CD4-positive, CD25-positive, alpha-beta regulatory T cell (primary cell): ENCODE measurements around the gene SEMA5B. TPM values are rescaled to one million over a fixed set of nuclear protein-coding genes. Genes with fewer than 3 reads are reported as not detected.

Experiments used
- ATAC-seq, 2 donors: fragments of 150-1000 bp; cut with Tn5 transposase; one replicate each; pipeline ENCODE4 v1.10.0; 2021; ENCODE audit warnings: low read depth in 2 of 2, moderate number of reproducible peaks in 2 of 2, moderate library complexity in 1 of 2
- DNase-seq, 3 donors: peaks; one replicate each; pipeline versions ENCODE4 v3.0.0 to v3.0.0-alpha.2; 2012 to 2022; ENCODE audit warnings: mixed read lengths in 1 of 3
- H3K27ac ChIP-seq: one replicate; pipeline ENCODE4 v1.7.0; 2013; ENCODE audit warnings: mild to moderate bottlenecking, low read length; ENCODE audit not compliant: insufficient read depth, poor library complexity, severe bottlenecking
- H3K27me3 ChIP-seq: one replicate; pipeline ENCODE4 v1.7.0; 2013; ENCODE audit warnings: low read length; ENCODE audit not compliant: control insufficient read depth, insufficient read depth
- H3K36me3 ChIP-seq: one replicate; pipeline ENCODE4 v1.7.0; 2013; ENCODE audit warnings: mild to moderate bottlenecking, low read length, moderate library complexity; ENCODE audit not compliant: control insufficient read depth, insufficient read depth
- H3K4me1 ChIP-seq: 2 replicates; pipeline ENCODE4 v1.7.0; 2013; ENCODE audit warnings: mild to moderate bottlenecking, low read length; ENCODE audit not compliant: insufficient read depth, control insufficient read depth, poor library complexity, severe bottlenecking
- H3K4me3 ChIP-seq: one replicate; pipeline ENCODE4 v1.7.0; 2013; ENCODE audit warnings: low read depth, mild to moderate bottlenecking, low read length, moderate library complexity
- H3K9me3 ChIP-seq, 2 experiments: 1 replicate in 1 of 2; 2 replicates in 1 of 2; pipeline ENCODE4 v1.7.0; 2013; ENCODE audit warnings: low read length in 2 of 2, mild to moderate bottlenecking in 1 of 2, moderate library complexity in 1 of 2; ENCODE audit not compliant: control insufficient read depth in 2 of 2
- H3K27ac Mint-ChIP-seq, 3 donors: one replicate each; pipeline ENCODE4 v1.8.0; 2020 to 2022; ENCODE audit warnings: mild to moderate bottlenecking in 3 of 3, mixed read lengths in 3 of 3, moderate library complexity in 2 of 3
- H3K27me3 Mint-ChIP-seq: one replicate; pipeline ENCODE4 v1.8.0; 2022; ENCODE audit warnings: mild to moderate bottlenecking, mixed read lengths
- H3K36me3 Mint-ChIP-seq: one replicate; pipeline ENCODE4 v1.8.0; 2020; ENCODE audit warnings: mixed read lengths
- H3K4me1 Mint-ChIP-seq, 4 donors: one replicate each; pipeline ENCODE4 v1.8.0; 2020 to 2022; ENCODE audit warnings: mixed read lengths in 4 of 4, mild to moderate bottlenecking in 1 of 4
- H3K4me3 Mint-ChIP-seq, 4 donors: one replicate each; pipeline ENCODE4 v1.8.0; 2020 to 2022; ENCODE audit warnings: mild to moderate bottlenecking in 4 of 4, mixed read lengths in 4 of 4, moderate library complexity in 3 of 4
- H3K9me3 Mint-ChIP-seq, 7 donors: one replicate each; pipeline ENCODE4 v1.8.0; 2020 to 2022; ENCODE audit warnings: mixed read lengths in 7 of 7, mild to moderate bottlenecking in 3 of 7, moderate library complexity in 2 of 7
- polyA plus RNA-seq, 4 donors: library from polyadenylated mRNA; unstranded; fragments of 300-500 nt; fragmentation: Illumina TruSeq; gene quantifications; one replicate each; pipeline ENCODE4 v1.2.3, GENCODE V29; 2021
- total RNA-seq: library from RNA; stranded (reverse); gene quantifications from one replicate; pipeline ENCODE4 v1.2.3, GENCODE V29; 2022

The SEMA5B gene
- total and polyA plus RNA-seq, 5 donors from 2014 or later: 0.50 TPM; not detected in 4

DNA sequence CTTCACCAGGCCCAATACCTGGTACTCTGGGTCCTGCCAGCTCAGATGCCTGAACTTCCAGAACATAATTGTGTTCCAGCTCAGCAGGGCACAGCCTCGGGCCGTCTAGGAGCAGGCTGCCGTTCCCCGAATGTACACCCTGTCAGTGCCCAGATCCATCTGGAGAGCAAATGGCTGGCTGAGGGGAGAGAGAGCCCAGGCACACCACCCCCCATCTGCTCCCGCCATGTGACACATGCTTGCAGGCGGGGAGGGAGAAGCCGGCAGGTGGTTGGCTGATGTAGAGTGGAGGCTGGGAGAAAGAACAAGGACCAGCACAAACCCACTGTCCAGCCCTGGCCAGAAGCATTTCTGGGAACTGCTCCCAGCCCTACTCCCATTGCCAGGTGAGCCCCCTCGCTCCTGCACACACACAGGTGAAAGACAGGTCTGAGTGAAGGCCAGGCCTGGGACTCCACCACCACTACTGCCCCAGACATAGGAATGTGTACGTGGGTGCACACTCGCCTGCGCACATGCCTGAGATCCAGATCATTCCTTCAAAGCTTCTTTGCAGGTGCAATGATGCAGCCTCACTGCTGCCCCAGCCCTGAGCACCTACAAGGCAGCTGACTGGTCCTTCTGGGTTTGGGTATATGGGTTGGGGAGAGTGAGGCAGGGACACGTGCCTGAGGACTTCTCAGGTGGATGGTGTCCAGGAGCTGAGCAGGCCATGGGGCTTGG lies 53.5 kb downstream of the SEMA5B start:
- ATAC-seq (no peak), DNase-seq (no peak)
- no peaks in the 10 kb centered on the region for H3K9me3 ChIP-seq
- H3K27me3 Mint-ChIP-seq: peaks cover 6% of the 10 kb centered on the region
- no peak overlapping the region for H3K27ac ChIP-seq
- H3K4me3 Mint-ChIP-seq: no peak overlapping the region
- H3K4me3 ChIP-seq: no peak overlapping the region
- H3K4me1 ChIP-seq: peaks cover 16% of the 10 kb centered on the region
- no peaks in the 10 kb centered on the region for H3K27me3 ChIP-seq
- no peaks in the 10 kb centered on the region for H3K36me3 Mint-ChIP-seq
- H3K9me3 Mint-ChIP-seq: peaks cover 0 to 3% (median 0%) of the 10 kb centered on the region in 7 donors
- H3K4me1 Mint-ChIP-seq: peaks cover 0 to 26% (median 14%) of the 10 kb centered on the region in 4 donors
- H3K36me3 ChIP-seq: no peaks in the 10 kb centered on the region
- H3K27ac Mint-ChIP-seq: no peak overlapping the region

DNA sequence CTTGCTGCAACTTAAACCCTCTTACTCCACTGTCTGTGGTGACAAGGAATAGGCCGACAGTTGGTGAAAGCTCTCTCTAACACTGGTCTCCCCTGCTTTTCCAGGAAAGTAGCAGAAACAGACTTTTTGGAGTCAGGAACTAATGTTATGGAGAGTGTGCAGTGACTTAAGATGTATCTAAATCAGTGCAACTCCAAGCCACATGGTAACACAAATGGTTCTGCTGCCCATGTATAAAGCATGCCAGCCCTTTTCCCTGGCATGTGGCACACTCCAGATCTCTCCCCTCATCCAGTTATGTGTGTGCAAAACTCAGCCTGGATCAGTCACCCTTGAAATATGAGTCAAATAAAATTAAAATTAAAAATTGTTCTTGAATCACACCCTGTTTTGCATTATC lies 55.4 kb downstream of the SEMA5B start:
- DNase-seq: no peak
- H3K27ac ChIP-seq: no peak overlapping the region
- no peaks in the 10 kb centered on the region for H3K27me3 ChIP-seq
- no peaks in the 10 kb centered on the region for H3K36me3 Mint-ChIP-seq
- H3K27me3 Mint-ChIP-seq: peaks cover 6% of the 10 kb centered on the region
- no peak overlapping the region for H3K27ac Mint-ChIP-seq
- H3K4me3 ChIP-seq: no peak overlapping the region
- no peak overlapping the region for H3K4me3 Mint-ChIP-seq
- peaks cover 16% of the 10 kb centered on the region for H3K4me1 ChIP-seq
- no peaks in the 10 kb centered on the region for H3K9me3 ChIP-seq
- peaks cover 0 to 24% (median 14%) of the 10 kb centered on the region in 4 donors for H3K4me1 Mint-ChIP-seq
- H3K9me3 Mint-ChIP-seq: peaks cover 0 to 3% (median 0%) of the 10 kb centered on the region in 7 donors
- no peak for ATAC-seq
- H3K36me3 ChIP-seq: no peaks in the 10 kb centered on the region

DNA sequence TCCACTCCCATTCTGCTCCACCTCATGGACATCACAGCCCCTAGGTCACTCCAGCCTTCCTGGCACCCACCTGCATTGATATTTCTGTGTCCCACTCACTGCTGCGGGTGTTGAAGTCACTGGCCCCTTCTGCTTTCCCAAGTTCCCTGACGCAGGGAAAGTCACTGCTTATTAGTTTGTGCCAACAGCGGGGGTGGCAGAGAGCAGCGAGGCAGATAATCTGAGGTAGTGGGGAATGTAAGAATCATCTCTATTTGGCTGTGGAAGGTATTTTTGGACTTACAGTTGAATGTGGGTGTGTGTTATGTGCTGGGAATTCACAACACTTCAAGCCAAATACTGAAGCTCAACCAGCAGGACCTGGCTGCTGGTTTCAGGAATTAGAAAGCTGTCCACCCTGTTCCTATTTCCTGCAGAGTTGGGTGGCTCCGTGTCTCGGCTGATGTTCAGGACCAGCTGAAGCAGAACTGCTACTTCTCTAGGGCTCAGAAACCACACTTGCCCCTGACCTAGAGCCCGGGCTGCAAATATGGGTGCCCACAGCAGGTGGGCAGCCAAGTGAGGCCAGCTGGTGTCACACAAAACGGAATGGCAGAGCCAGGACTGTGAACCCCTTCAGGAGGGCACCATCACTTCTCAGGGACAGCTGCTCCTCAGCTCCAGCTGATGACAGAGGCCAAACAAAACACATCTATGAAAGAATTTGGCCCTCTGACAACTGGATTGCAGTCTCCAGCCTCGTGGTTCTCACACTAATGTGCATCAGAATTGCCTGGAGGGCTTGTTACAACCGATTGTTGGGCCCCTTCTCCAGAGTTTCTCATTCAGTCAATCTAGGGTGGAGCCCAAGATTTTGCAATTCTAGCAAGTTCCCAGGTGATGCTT lies 57.7 kb downstream of the SEMA5B start:
- ATAC-seq: no peak
- Mint-ChIP-seq H3K36me3 (no peaks in the 10 kb centered on the region), H3K27ac (no peak overlapping the region), H3K4me3 (no peak overlapping the region), H3K27me3 (peaks cover 6% of the 10 kb centered on the region), H3K9me3 (peaks cover 0 to 3% (median 0%) of the 10 kb centered on the region in 7 donors), H3K4me1 (peaks cover 0 to 8% (median 3%) of the 10 kb centered on the region in 4 donors)
- H3K36me3 ChIP-seq: no peaks in the 10 kb centered on the region
- no peak overlapping the region for H3K27ac ChIP-seq
- no peaks in the 10 kb centered on the region for H3K9me3 ChIP-seq
- peaks cover under 1% of the 10 kb centered on the region for H3K4me1 ChIP-seq
- H3K27me3 ChIP-seq: no peaks in the 10 kb centered on the region
- H3K4me3 ChIP-seq: no peak overlapping the region
- DNase-seq: no peak

GRCh38 chr3:122967765-122968164 lies 59.8 kb downstream of the SEMA5B start:
- Histone ChIP-seq H3K4me1 (no peaks in the 10 kb centered on the region), H3K36me3 (no peaks in the 10 kb centered on the region), H3K9me3 (no peaks in the 10 kb centered on the region), H3K4me3 (no peak overlapping the region), H3K27me3 (no peaks in the 10 kb centered on the region), H3K27ac (no peak overlapping the region)
- Mint-ChIP-seq H3K9me3 (no peaks in the 10 kb centered on the region), H3K36me3 (no peaks in the 10 kb centered on the region), H3K4me3 (no peak overlapping the region), H3K4me1 (no peaks in the 10 kb centered on the region), H3K27ac (no peak overlapping the region), H3K27me3 (peaks cover 6% of the 10 kb centered on the region)
- ATAC-seq (no peak), DNase-seq (no peak)

DNA sequence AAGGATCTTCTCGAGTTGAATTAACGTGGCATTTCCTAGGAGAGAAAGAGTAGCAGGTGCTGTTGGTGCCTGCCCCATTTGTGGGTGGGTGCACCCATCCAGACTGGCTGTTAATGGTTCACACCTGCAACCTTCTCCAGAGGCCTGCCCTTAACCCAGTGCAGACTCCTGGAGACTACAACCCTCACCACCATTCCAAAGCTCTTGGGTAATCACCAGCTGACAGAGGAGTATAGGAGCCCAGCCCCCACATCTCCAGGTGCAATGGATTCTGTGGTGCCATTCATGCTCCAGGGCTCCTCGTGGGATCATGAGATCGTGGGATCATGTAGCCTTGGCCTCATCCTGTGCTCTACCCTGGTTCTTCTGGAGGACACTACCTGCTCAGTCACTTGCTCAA lies 60.2 kb downstream of the SEMA5B start:
- ATAC-seq (no peak), DNase-seq (no peak)
- H3K4me1 ChIP-seq: no peaks in the 10 kb centered on the region
- Mint-ChIP-seq H3K27me3 (peaks cover 6% of the 10 kb centered on the region), H3K9me3 (no peaks in the 10 kb centered on the region), H3K4me1 (no peaks in the 10 kb centered on the region), H3K36me3 (no peaks in the 10 kb centered on the region), H3K27ac (no peak overlapping the region), H3K4me3 (no peak overlapping the region)
- no peak overlapping the region for H3K27ac ChIP-seq
- H3K27me3 ChIP-seq: no peaks in the 10 kb centered on the region
- H3K36me3 ChIP-seq: no peaks in the 10 kb centered on the region
- no peak overlapping the region for H3K4me3 ChIP-seq
- H3K9me3 ChIP-seq: no peaks in the 10 kb centered on the region

GRCh38 chr3:122966045-122966444 lies 61.5 kb downstream of the SEMA5B start:
- no peaks in the 10 kb centered on the region for H3K4me1 Mint-ChIP-seq
- H3K9me3 ChIP-seq: no peaks in the 10 kb centered on the region
- no peaks in the 10 kb centered on the region for H3K4me1 ChIP-seq
- DNase-seq (peak in 1 of 3 donors; percentile 6), ATAC-seq (no peak)
- H3K27me3 Mint-ChIP-seq: peaks cover 13% of the 10 kb centered on the region
- H3K27ac ChIP-seq: no peak overlapping the region
- no peak overlapping the region for H3K27ac Mint-ChIP-seq
- no peak overlapping the region for H3K4me3 Mint-ChIP-seq
- H3K36me3 Mint-ChIP-seq: no peaks in the 10 kb centered on the region
- H3K9me3 Mint-ChIP-seq: no peaks in the 10 kb centered on the region
- H3K4me3 ChIP-seq: no peak overlapping the region
- no peaks in the 10 kb centered on the region for H3K36me3 ChIP-seq
- no peaks in the 10 kb centered on the region for H3K27me3 ChIP-seq

DNA sequence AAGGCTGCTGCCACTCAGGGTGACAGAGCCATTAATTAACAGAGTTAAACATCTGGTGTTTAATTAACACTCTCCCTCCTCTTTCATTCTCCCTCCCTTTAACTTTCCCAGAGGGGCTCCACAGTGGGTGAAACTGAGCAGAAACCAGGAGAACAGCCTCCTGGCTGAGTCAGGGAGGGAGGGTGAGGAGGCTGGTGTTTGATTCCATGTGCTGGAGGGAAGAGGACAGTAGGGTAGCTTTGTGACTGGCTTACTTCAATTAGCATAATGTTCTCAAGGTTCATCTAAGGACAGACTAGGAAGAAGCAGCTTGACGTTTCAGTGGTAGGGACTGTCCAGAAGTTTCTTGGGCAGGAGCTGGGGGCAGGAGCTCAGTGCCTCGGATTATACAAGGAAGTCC lies 62.8 kb downstream of the SEMA5B start:
- peaks cover 2% of the 10 kb centered on the region for H3K27me3 ChIP-seq
- ATAC-seq (no peak), DNase-seq (no peak)
- no peaks in the 10 kb centered on the region for H3K36me3 ChIP-seq
- H3K27ac ChIP-seq: no peak overlapping the region
- Mint-ChIP-seq H3K4me1 (no peaks in the 10 kb centered on the region), H3K4me3 (no peak overlapping the region), H3K9me3 (no peaks in the 10 kb centered on the region), H3K27ac (no peak overlapping the region), H3K27me3 (peaks cover 18% of the 10 kb centered on the region), H3K36me3 (no peaks in the 10 kb centered on the region)
- H3K4me3 ChIP-seq: no peak overlapping the region
- no peaks in the 10 kb centered on the region for H3K9me3 ChIP-seq
- no peaks in the 10 kb centered on the region for H3K4me1 ChIP-seq
